A673 (cell line): ENCODE results near the gene CHRNA3. TPM values are rescaled to one million over a fixed set of nuclear protein-coding genes. Genes with fewer than 3 reads are reported as not detected.

Experiments
- BruUV-seq: library from RNA; stranded (reverse); fragments of 400-500 nt; replicated peaks from 2 replicates; lab custom pipeline; 2021; lab: Mats Ljungman, UMichigan
- CTCF ChIA-PET: fragments of 300-600 bp; sonication (Branson Sonifier 250); formaldehyde crosslinking; loops from one replicate; lab custom pipeline; 2022; ENCODE audit warnings: antibody characterized with exemption; lab: Charles Lee
- POLR2A ChIA-PET: fragments of 300-600 bp; sonication (Branson Sonifier 250); formaldehyde crosslinking; loops from one replicate; lab custom pipeline; 2022; ENCODE audit warnings: antibody characterized with exemption; ENCODE audit not compliant: low non-redundant PET; lab: Charles Lee
- DNase-seq: peaks from one replicate; pipeline ENCODE4 v3.0.0-alpha.2; 2015; ENCODE audit warnings: low spot score
- H3K27ac ChIP-seq: fragments of 200-600 bp; sonication (generic); 2 replicates; pipeline ENCODE4 v1.5.1; 2016; ENCODE audit warnings: mixed run types, low read depth, mild to moderate bottlenecking, mixed read lengths, antibody characterized with exemption, low read length; ENCODE audit not compliant: poor library complexity, severe bottlenecking
- H3K27me3 ChIP-seq: fragments of 200-600 bp; sonication (generic); replicated peaks from 2 replicates; pipeline ENCODE4 v1.6.1; 2017; ENCODE audit warnings: mixed run types, low read depth, mild to moderate bottlenecking, mixed read lengths, antibody characterized with exemption, low read length; ENCODE audit not compliant: insufficient read depth, poor library complexity
- H3K36me3 ChIP-seq: fragments of 200-600 bp; sonication (generic); 2 replicates; pipeline ENCODE4 v1.6.1; 2016; ENCODE audit warnings: mixed run types, mild to moderate bottlenecking, mixed read lengths, antibody characterized with exemption, low read length; ENCODE audit not compliant: insufficient read depth, poor library complexity, severe bottlenecking
- H3K4me1 ChIP-seq: fragments of 200-600 bp; sonication (generic); 2 replicates; pipeline ENCODE4 v1.6.1; 2017; ENCODE audit warnings: mixed run types, mild to moderate bottlenecking, mixed read lengths, antibody characterized with exemption, low read length; ENCODE audit not compliant: insufficient read depth, poor library complexity, severe bottlenecking
- H3K4me3 ChIP-seq: fragments of 200-600 bp; sonication (generic); 2 replicates; pipeline ENCODE4 v1.5.1; 2016; ENCODE audit warnings: low read depth, mixed run types, mild to moderate bottlenecking, mixed read lengths, low read length; ENCODE audit not compliant: poor library complexity, severe bottlenecking
- H3K9me3 ChIP-seq: fragments of 200-600 bp; sonication (generic); 2 replicates; pipeline ENCODE4 v1.6.1; 2016; ENCODE audit warnings: mixed run types, low read depth, mild to moderate bottlenecking, mixed read lengths, antibody characterized with exemption, low read length; ENCODE audit not compliant: poor library complexity, severe bottlenecking
- EZH2 ChIP-seq: fragments of 200-600 bp; sonication (generic); IDR thresholded peaks from 2 replicates; pipeline ENCODE4 v1.6.1; 2017; ENCODE audit warnings: borderline replicate concordance, low read depth, mild to moderate bottlenecking, mixed read lengths, antibody characterized with exemption, low read length; ENCODE audit not compliant: poor library complexity, severe bottlenecking
- intact Hi-C: fragments of 100-400 bp; cut with micrococcal nuclease; formaldehyde crosslinking; loops from one replicate; pipeline ENCODE4 v1.10.0; 2022; ENCODE audit not compliant: unreplicated experiment
- total RNA-seq: library from RNA; stranded (reverse); gene quantifications from 2 replicates; pipeline ENCODE4 v1.2.3, GENCODE V29; 2021
- TF ChIP-seq, protein P1 (sequence below): fragments of 300-800, 200-600 bp; sonication (generic); conservative IDR thresholded peaks from 2 replicates; pipeline ENCODE4 v1.5.1; 2017; ENCODE audit warnings: low read depth, mild to moderate bottlenecking, antibody characterized with exemption, low read length, moderate library complexity, mixed read lengths

The CHRNA3 gene
- total RNA-seq, 1 experiment from 2014 or later: not detected

DNA sequence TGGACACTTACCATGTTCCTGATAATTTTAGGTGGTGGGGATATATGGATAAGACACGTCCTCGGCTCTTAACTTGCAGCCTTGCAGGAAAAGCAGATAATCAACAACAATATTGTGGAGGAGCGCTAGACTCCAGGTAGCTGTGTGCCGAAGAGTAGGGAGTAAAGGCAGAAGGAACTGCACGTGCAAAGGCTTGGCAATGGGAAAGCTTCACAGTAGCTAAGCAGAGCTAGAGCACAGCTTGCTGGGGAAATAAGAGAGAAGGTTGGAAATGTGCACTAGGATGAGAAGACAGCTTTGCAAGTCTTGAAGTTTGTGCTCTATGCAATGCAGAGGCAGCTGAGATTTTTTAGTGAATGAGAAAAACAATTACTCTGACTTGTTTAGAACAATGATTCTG lies 68.2 kb downstream of the CHRNA3 start:
- TF ChIP-seq, protein P1, sequence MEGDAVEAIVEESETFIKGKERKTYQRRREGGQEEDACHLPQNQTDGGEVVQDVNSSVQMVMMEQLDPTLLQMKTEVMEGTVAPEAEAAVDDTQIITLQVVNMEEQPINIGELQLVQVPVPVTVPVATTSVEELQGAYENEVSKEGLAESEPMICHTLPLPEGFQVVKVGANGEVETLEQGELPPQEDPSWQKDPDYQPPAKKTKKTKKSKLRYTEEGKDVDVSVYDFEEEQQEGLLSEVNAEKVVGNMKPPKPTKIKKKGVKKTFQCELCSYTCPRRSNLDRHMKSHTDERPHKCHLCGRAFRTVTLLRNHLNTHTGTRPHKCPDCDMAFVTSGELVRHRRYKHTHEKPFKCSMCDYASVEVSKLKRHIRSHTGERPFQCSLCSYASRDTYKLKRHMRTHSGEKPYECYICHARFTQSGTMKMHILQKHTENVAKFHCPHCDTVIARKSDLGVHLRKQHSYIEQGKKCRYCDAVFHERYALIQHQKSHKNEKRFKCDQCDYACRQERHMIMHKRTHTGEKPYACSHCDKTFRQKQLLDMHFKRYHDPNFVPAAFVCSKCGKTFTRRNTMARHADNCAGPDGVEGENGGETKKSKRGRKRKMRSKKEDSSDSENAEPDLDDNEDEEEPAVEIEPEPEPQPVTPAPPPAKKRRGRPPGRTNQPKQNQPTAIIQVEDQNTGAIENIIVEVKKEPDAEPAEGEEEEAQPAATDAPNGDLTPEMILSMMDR: no peak
- no peak for TF ChIP-seq EZH2
- Histone ChIP-seq H3K27me3 (no peaks in the 10 kb centered on the region), H3K36me3 (peaks cover 35% of the 10 kb centered on the region), H3K27ac (no peak overlapping the region), H3K4me1 (no peaks in the 10 kb centered on the region), H3K9me3 (no peaks in the 10 kb centered on the region), H3K4me3 (no peak overlapping the region)
- no peak for DNase-seq
- no TSS peak for BruUV-seq
- intact Hi-C loops: no loop called here
- ChIA-PET POLR2A (no interaction called here), CTCF (no interaction called here)

DNA sequence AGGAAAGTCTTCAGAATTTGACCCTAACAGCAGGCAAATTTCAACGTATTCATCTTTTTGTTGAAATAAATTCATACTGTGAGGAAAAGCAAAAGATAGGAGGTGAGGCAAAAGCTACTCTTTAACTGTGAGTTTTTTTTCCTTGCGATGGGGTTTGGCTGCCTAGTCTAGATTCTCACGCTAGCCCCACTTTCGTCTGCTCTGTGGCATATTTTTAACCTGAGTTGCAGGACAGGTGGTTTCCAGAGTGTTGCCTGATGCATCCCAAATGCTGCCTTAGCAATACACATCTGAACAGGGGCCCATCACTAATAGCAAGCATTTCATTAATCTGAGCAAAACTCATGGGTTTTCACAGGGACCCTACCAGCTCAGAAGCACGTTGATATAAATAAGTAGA lies 68.9 kb downstream of the CHRNA3 start:
- ChIA-PET POLR2A (no interaction called here), CTCF (no interaction called here)
- Histone ChIP-seq H3K4me3 (no peak overlapping the region), H3K4me1 (no peaks in the 10 kb centered on the region), H3K36me3 (peaks cover 42% of the 10 kb centered on the region), H3K9me3 (no peaks in the 10 kb centered on the region), H3K27me3 (no peaks in the 10 kb centered on the region), H3K27ac (no peak overlapping the region)
- intact Hi-C loops: no loop called here
- TF ChIP-seq EZH2: no peak
- TF ChIP-seq, protein P1: no peak
- DNase-seq: no peak
- BruUV-seq: no TSS peak

DNA sequence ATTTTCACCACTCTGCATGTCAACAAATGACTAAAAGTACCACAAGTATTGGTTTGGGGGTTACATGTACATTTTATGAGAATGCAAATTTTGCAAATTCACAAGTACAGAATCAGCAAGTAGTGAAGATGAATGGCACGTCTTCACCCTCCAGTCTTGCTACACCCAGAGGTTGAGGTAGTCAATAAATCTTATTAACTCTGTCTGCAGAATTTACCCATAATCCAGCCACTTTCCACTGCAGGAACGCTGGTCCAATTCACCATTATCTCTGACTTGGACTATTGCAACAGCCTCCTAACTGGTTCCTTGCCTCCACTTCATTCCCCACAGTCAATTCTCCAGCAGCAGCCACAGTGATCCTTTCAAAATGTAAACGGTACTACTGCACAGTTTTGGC lies 70.0 kb downstream of the CHRNA3 start:
- intact Hi-C loops: no loop called here
- no peak overlapping the region for H3K4me3 ChIP-seq
- DNase-seq: no peak
- H3K27ac ChIP-seq: no peak overlapping the region
- H3K27me3 ChIP-seq: no peaks in the 10 kb centered on the region
- H3K9me3 ChIP-seq: no peaks in the 10 kb centered on the region
- no TSS peak for BruUV-seq
- no peak for TF ChIP-seq EZH2
- TF ChIP-seq, protein P1: no peak
- no peaks in the 10 kb centered on the region for H3K4me1 ChIP-seq
- H3K36me3 ChIP-seq: peaks cover 53% of the 10 kb centered on the region
- ChIA-PET CTCF (no interaction called here), POLR2A (no interaction called here)
